Measurements from ENCODE around the gene GSK3A. TPM values are rescaled to one million over a fixed set of nuclear protein-coding genes. Genes with fewer than 3 reads are reported as not detected.

The GSK3A gene
- total and polyA plus RNA-seq, 9 of the 15 experiments (the other 6 are each of a cell fraction or from before 2014, with no cell fraction given): 0.62 to 90.7 (median 33.3) TPM

- no peak for TF ChIP-seq HMG20A (CRISPR knock-in tag; conservative IDR thresholded peaks at IDR 0.05)
- no peak for TF ChIP-seq ZNF699 (CRISPR knock-in tag; IDR thresholded peaks at IDR 0.05; ENCODE audit: insufficient replicate concordance)
- no peak for TF ChIP-seq ZNF57 (CRISPR knock-in tag; IDR thresholded peaks at IDR 0.05)
- TF ChIP-seq E4F1 (CRISPR knock-in tag; IDR thresholded peaks at IDR 0.05; ENCODE audit: borderline replicate concordance): no peak
- no peak for TF ChIP-seq IFI16 (CRISPR knock-in tag; IDR thresholded peaks at IDR 0.05)
- no peak for TF ChIP-seq PREB (CRISPR knock-in tag; IDR thresholded peaks at IDR 0.05)
- no peak for TF ChIP-seq TCFL5 (CRISPR knock-in tag; conservative IDR thresholded peaks at IDR 0.05)
- TF ChIP-seq THRB (CRISPR knock-in tag; conservative IDR thresholded peaks at IDR 0.05): peak; percentile 93
- peak; percentile 29; the same call in 1 of the 2 replicates for TF ChIP-seq SUPT5H (IDR thresholded peaks at IDR 0.05)
- no peak for TF ChIP-seq POLR2AphosphoS2 (IDR thresholded peaks at IDR 0.05; ENCODE audit: low read length)
- peak; percentile 94 for TF ChIP-seq ZBTB26 (CRISPR knock-in tag; IDR thresholded peaks at IDR 0.05)
- no peak for TF ChIP-seq CHCHD3 (CRISPR knock-in tag; IDR thresholded peaks at IDR 0.05)
- no peak for TF ChIP-seq ZNF717 (CRISPR knock-in tag; IDR thresholded peaks at IDR 0.05)
- TF ChIP-seq ILK (tag; IDR thresholded peaks at IDR 0.05; ENCODE audit: borderline replicate concordance, low read depth): no peak
- no peak for TF ChIP-seq ZNF280B (CRISPR knock-in tag; IDR thresholded peaks at IDR 0.05)
- no peak for TF ChIP-seq ZNF695 (CRISPR knock-in tag; IDR thresholded peaks at IDR 0.05)
- 0 out of 2 replicates have a peak, but pooled peaks have one; percentile 28 for TF ChIP-seq ETV5 (CRISPR knock-in tag; IDR thresholded peaks at IDR 0.05; ENCODE audit: low read depth)
- no peak for TF ChIP-seq USF1 (CRISPR knock-in tag; IDR thresholded peaks at IDR 0.05)
- TF ChIP-seq ZNF75A (CRISPR knock-in tag; IDR thresholded peaks at IDR 0.05): no peak
Observed at GRCh38 chr19:42269478-42270345, 27.3 kb upstream of the GSK3A start (continued).
